Fibroblast of lung (primary cell): ENCODE results near the gene ABCF2. TPM values are rescaled to one million over a fixed set of nuclear protein-coding genes. Genes with fewer than 3 reads are reported as not detected.

Experiments used
- DNase-seq, 2 donors: peaks; one replicate each; pipeline versions ENCODE4 v3.0.0 to v3.0.0-alpha.2; 2010; ENCODE audit warnings: low read depth in 2 of 2
- H2AFZ ChIP-seq: 2 replicates; pipeline ENCODE4 v1.5.1; 2012; ENCODE audit warnings: low read length, control low read depth, inconsistent platforms
- H3K27ac ChIP-seq: 2 replicates; pipeline ENCODE4 v1.5.1; 2011; ENCODE audit warnings: low read length, control low read depth; ENCODE audit not compliant: insufficient read depth
- H3K27me3 ChIP-seq: 2 replicates; pipeline ENCODE4 v1.5.1; 2011; ENCODE audit warnings: mild to moderate bottlenecking, low read length; ENCODE audit not compliant: control insufficient read depth, insufficient read depth
- H3K36me3 ChIP-seq: 2 replicates; pipeline ENCODE4 v1.5.1; 2011; ENCODE audit warnings: low read length; ENCODE audit not compliant: control insufficient read depth, insufficient read depth
- H3K4me1 ChIP-seq: 2 replicates; pipeline ENCODE4 v1.5.1; 2011; ENCODE audit warnings: low read length; ENCODE audit not compliant: control insufficient read depth, insufficient read depth; ENCODE audit errors: extremely low read depth
- H3K4me2 ChIP-seq: 2 replicates; pipeline ENCODE4 v1.5.1; 2011; ENCODE audit warnings: low read length, control low read depth; ENCODE audit not compliant: insufficient read depth; ENCODE audit errors: extremely low read depth
- H3K4me3 ChIP-seq, 4 experiments: fragments of 200-600 bp in 1 of 4; sonication (generic) in 1 of 4; replicated peaks in 1 of 4; 2 replicates each; pipeline ENCODE4 v1.5.1; 2011 to 2016; ENCODE audit warnings: low read length in 4 of 4, low read depth in 3 of 4, mild to moderate bottlenecking in 3 of 4, control low read depth in 2 of 4, inconsistent platforms in 1 of 4, mixed read lengths in 1 of 4; ENCODE audit not compliant: insufficient read depth in 1 of 4; ENCODE audit errors: control extremely low read depth in 1 of 4
- H3K79me2 ChIP-seq: 2 replicates; pipeline ENCODE4 v1.5.1; 2012; ENCODE audit warnings: mild to moderate bottlenecking, low read length, inconsistent platforms; ENCODE audit not compliant: control insufficient read depth, insufficient read depth
- H3K9ac ChIP-seq: 2 replicates; pipeline ENCODE4 v1.5.1; 2011; ENCODE audit warnings: mild to moderate bottlenecking, low read length, control low read depth; ENCODE audit not compliant: insufficient read depth
- H3K9me3 ChIP-seq: 2 replicates; pipeline ENCODE4 v1.5.1; 2012; ENCODE audit warnings: low read depth, low read length; ENCODE audit not compliant: control insufficient read depth, insufficient read depth
- H4K20me1 ChIP-seq: 2 replicates; pipeline ENCODE4 v1.5.1; 2011; ENCODE audit warnings: low read length; ENCODE audit not compliant: control insufficient read depth, insufficient read depth; ENCODE audit errors: extremely low read depth
- EZH2 ChIP-seq: IDR thresholded peaks from 2 replicates; pipeline ENCODE4 v1.5.1; 2012; ENCODE audit warnings: low read length, control low read depth, mild to moderate bottlenecking; ENCODE audit errors: missing control alignments
- polyA plus RNA-seq, 2 donors: library from polyadenylated mRNA; depleted of rRNA in 1 of 2; stranded (reverse) in 1 of 2; unstranded in 1 of 2; fragments of >200 nt; gene quantifications; 2 replicates each; pipeline ENCODE4 v1.2.1, GENCODE V29; 2011 to 2012; ENCODE audit warnings: missing spikeins in 1 of 2
- total RNA-seq: library from RNA; depleted of rRNA; stranded (reverse); fragments of >200 nt; gene quantifications from 2 replicates; pipeline ENCODE4 v1.2.1, GENCODE V29; 2014
- TF ChIP-seq, protein P1 (sequence below), 2 donors: IDR thresholded peaks in 1 of 2; conservative IDR thresholded peaks in 1 of 2; 1 replicate in 1 of 2; 2 replicates in 1 of 2; pipeline ENCODE4 v1.5.1; 2011 to 2012; ENCODE audit warnings: low read length in 2 of 2, control low read depth in 1 of 2, inconsistent platforms in 1 of 2, low read depth in 1 of 2, mild to moderate bottlenecking in 1 of 2

The ABCF2 gene
- total and polyA plus RNA-seq, 2 donors (not counting 1 experiment from before 2014, with no cell fraction given) = 41.6 to 46.4 TPM

DNA sequence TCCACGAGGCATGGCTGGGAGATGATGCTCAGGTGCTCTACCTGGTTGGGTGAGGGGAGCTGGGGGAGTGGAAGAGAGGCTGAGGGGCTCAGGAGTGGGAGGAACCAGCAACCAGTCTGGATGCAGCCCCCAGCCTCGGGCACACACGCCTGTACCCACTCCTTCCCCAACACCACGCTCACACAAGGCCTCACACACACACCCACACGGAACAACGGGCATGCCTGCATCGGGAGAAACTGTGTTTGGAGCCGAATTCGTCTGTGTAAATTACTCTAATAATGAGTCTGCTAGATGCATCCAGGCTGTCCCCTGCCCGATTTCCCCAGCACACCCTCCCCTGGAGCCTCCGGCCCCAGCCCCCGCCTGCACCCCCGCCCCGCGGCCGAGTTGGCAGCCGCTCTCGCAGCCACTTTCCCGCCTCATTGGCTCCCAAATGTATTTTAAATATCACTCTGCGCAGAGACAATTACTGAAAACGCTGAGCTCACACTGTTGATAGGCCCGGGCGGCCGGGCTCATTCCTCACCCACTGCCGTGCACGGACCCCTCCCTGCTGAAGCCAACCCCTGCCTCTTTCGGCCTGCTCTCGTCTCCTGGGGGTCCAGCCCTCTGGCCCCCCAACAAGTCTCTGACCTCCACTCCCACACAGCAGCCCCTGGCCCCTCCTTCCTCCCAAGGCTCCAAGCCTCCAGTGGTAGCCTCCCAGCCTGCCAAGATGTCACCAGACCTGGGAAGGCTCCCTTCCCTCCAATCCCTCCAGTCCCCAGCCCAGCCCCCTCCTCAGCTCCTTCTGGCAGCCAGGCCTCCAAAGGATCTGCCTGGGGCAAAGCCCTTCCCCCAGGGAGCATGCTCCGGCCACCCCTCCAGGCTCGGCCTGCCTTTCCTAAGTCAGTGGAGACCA, 27.8 kb downstream of the ABCF2 start:
- Histone ChIP-seq H2AFZ (no peak overlapping the region), H4K20me1 (no peaks in the 10 kb centered on the region), H3K9me3 (no peaks in the 10 kb centered on the region), H3K27me3 (peaks cover 41% of the 10 kb centered on the region), H3K79me2 (no peaks in the 10 kb centered on the region), H3K9ac (no peak overlapping the region), H3K27ac (no peak overlapping the region), H3K4me2 (no peak overlapping the region), H3K36me3 (no peaks in the 10 kb centered on the region), H3K4me3 (no peak overlapping the region), H3K4me1 (no peaks in the 10 kb centered on the region)
- no peak for DNase-seq
- TF ChIP-seq, protein P1, sequence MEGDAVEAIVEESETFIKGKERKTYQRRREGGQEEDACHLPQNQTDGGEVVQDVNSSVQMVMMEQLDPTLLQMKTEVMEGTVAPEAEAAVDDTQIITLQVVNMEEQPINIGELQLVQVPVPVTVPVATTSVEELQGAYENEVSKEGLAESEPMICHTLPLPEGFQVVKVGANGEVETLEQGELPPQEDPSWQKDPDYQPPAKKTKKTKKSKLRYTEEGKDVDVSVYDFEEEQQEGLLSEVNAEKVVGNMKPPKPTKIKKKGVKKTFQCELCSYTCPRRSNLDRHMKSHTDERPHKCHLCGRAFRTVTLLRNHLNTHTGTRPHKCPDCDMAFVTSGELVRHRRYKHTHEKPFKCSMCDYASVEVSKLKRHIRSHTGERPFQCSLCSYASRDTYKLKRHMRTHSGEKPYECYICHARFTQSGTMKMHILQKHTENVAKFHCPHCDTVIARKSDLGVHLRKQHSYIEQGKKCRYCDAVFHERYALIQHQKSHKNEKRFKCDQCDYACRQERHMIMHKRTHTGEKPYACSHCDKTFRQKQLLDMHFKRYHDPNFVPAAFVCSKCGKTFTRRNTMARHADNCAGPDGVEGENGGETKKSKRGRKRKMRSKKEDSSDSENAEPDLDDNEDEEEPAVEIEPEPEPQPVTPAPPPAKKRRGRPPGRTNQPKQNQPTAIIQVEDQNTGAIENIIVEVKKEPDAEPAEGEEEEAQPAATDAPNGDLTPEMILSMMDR (conservative IDR thresholded peaks at IDR 0.05 in 1 of 2, IDR thresholded peaks at IDR 0.05 in 1 of 2; ENCODE audit: low read depth in 1 of 2, low read length in 2 of 2) = no peak
- no peak for TF ChIP-seq EZH2

DNA sequence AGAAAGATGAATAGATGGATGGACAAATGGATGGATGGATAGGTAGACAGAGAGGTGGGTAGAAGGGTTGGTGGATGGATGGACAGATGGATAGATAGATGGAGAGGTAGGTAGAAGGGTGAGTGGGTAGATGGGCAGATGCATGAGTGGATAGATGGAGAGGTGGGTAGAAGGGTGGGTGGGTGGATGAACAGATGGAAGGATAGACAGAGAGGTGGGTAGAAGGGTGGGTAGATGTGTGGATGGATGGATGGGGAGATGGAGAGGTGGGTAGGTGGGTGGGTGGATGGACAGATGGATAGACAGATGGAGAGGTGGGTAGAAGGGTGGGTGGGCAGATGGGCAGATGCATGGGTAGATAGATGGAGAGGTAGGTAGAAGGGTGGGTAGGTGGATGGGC, 29.1 kb downstream of the ABCF2 start:
- Histone ChIP-seq H3K36me3 (no peaks in the 10 kb centered on the region), H3K79me2 (no peaks in the 10 kb centered on the region), H3K4me3 (no peak overlapping the region), H3K4me2 (no peak overlapping the region), H3K9ac (no peak overlapping the region), H3K27me3 (peaks cover 36% of the 10 kb centered on the region), H3K27ac (no peak overlapping the region), H4K20me1 (no peaks in the 10 kb centered on the region), H3K4me1 (no peaks in the 10 kb centered on the region), H3K9me3 (no peaks in the 10 kb centered on the region), H2AFZ (no peak overlapping the region)
- TF ChIP-seq, protein P1 (conservative IDR thresholded peaks at IDR 0.05 in 1 of 2, IDR thresholded peaks at IDR 0.05 in 1 of 2; ENCODE audit: low read depth in 1 of 2, low read length in 2 of 2) = no peak
- no peak for TF ChIP-seq EZH2
- DNase-seq = no peak

DNA sequence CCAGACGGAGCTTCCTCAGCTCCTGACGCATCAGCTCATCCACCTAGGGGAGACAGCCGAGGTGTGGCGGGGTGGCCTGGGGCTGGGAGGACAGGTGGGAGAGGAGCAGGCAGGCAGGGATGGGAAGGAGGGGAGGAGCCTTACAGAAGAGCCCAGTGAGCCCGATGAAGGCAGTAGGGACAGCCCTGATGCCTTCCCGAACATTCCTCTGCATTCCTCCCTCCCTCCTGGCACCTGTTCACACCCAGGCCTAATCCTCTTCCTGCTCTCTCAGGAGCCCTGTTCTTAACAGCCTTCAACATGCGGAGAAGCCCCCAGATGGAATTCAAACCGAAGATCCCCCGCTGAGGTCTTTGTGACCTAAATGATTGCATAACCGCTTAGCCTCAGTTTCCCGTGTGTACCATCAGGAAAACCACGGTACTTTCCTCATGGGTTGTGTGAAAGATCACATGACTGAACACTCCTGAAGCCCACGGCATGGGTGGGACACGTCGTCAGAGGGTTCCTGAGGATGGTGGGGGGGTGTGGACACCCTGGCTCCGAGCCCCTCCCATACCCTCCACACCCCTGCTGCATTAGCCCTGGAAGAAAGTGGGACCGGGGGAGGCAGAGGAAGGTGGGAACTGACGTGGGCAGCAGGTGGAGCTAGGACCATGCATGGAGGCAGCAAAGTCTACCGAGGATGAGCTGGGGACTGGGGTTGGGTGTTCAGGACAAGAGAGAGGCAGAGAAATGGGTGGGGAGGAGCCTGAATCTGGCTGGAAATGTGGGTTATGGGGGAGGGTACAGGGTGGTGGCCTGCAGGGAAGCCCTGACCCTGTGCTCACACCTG, 31.2 kb downstream of the ABCF2 start:
- TF ChIP-seq EZH2 = no peak
- TF ChIP-seq, protein P1 (conservative IDR thresholded peaks at IDR 0.05 in 1 of 2, IDR thresholded peaks at IDR 0.05 in 1 of 2; ENCODE audit: low read depth in 1 of 2, low read length in 2 of 2) = no peak
- Histone ChIP-seq H3K79me2 (no peaks in the 10 kb centered on the region), H3K36me3 (no peaks in the 10 kb centered on the region), H3K4me2 (no peak overlapping the region), H3K27me3 (peaks cover 25% of the 10 kb centered on the region), H3K4me3 (no peak overlapping the region), H3K4me1 (no peaks in the 10 kb centered on the region), H3K27ac (no peak overlapping the region), H4K20me1 (no peaks in the 10 kb centered on the region), H2AFZ (no peak overlapping the region), H3K9ac (no peak overlapping the region), H3K9me3 (no peaks in the 10 kb centered on the region)
- no peak for DNase-seq
